Mammary epithelial cell (primary cell): Measurements from ENCODE around the gene P2RY6.

Experiments used
- EZH2 ChIP-seq: IDR thresholded peaks from 2 replicates; pipeline ENCODE4 v1.6.1; 2012; ENCODE audit warnings: low read length, inconsistent platforms, borderline replicate concordance
- TF ChIP-seq, protein P1 (sequence below), 2 donors: IDR thresholded peaks in 1 of 2; conservative IDR thresholded peaks in 1 of 2; 2 replicates each; pipeline ENCODE4 v1.5.1; 2011 to 2012; ENCODE audit warnings: inconsistent platforms in 2 of 2, low read length in 2 of 2, mild to moderate bottlenecking in 2 of 2, control low read depth in 1 of 2, low read depth in 1 of 2; ENCODE audit not compliant: insufficient read depth in 1 of 2; ENCODE audit errors: extremely low read depth in 1 of 2

DNA sequence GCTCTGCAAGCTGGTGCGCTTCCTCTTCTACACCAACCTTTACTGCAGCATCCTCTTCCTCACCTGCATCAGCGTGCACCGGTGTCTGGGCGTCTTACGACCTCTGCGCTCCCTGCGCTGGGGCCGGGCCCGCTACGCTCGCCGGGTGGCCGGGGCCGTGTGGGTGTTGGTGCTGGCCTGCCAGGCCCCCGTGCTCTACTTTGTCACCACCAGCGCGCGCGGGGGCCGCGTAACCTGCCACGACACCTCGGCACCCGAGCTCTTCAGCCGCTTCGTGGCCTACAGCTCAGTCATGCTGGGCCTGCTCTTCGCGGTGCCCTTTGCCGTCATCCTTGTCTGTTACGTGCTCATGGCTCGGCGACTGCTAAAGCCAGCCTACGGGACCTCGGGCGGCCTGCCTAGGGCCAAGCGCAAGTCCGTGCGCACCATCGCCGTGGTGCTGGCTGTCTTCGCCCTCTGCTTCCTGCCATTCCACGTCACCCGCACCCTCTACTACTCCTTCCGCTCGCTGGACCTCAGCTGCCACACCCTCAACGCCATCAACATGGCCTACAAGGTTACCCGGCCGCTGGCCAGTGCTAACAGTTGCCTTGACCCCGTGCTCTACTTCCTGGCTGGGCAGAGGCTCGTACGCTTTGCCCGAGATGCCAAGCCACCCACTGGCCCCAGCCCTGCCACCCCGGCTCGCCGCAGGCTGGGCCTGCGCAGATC, 37.5 kb upstream of the P2RY6 start:
- TF ChIP-seq, protein P1, sequence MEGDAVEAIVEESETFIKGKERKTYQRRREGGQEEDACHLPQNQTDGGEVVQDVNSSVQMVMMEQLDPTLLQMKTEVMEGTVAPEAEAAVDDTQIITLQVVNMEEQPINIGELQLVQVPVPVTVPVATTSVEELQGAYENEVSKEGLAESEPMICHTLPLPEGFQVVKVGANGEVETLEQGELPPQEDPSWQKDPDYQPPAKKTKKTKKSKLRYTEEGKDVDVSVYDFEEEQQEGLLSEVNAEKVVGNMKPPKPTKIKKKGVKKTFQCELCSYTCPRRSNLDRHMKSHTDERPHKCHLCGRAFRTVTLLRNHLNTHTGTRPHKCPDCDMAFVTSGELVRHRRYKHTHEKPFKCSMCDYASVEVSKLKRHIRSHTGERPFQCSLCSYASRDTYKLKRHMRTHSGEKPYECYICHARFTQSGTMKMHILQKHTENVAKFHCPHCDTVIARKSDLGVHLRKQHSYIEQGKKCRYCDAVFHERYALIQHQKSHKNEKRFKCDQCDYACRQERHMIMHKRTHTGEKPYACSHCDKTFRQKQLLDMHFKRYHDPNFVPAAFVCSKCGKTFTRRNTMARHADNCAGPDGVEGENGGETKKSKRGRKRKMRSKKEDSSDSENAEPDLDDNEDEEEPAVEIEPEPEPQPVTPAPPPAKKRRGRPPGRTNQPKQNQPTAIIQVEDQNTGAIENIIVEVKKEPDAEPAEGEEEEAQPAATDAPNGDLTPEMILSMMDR (conservative IDR thresholded peaks at IDR 0.05 in 1 of 2, IDR thresholded peaks at IDR 0.05 in 1 of 2; ENCODE audit: extremely low read depth in 1 of 2, insufficient read depth in 1 of 2, low read depth in 1 of 2, low read length in 2 of 2) = no peak
- TF ChIP-seq EZH2 = no peak
